Midbrain (tissue), 1 donor: ENCODE data around the gene ZBTB37.
"Not testable (repeated sequence)": the region's sequence is repeated elsewhere in the genome, so short reads cannot be mapped to it uniquely, and the experiment has no call there.

ENCODE experiments used
- DNase-seq: peaks from one replicate; lab custom pipeline; 2025; lab: John Stamatoyannopoulos, UW

The ZBTB37 gene

DNA sequence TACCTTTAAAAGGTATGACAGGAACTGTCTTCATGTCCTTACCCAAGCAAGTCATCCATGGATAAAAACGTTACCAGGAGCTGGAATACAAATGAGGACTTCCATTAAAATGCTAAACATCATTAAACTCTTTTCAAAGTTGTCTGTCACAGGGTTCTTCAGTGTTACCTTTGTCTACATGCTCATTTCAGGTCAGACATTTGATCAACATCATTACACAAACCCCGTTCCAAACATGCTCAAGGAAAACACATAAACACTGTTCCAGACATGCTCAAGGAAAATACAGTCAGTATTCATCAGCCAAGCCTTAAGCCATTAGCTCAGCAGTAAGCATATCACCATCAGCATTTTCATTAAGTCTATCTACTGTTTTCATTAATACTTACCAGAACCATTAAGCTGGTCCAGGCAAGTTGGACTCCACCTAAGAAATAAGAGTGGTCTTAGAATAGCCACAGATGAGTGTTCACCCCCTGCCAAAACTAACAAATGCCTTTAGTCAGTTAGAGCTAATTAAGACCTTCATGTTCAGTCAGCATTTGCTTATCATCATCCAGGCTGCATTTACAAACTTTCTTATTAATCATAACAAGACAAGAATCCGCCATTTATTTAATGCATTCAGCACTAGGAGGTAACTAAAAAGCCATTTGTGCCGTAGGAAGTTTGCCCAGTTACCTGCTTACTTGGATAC is 2.6 kb upstream of the ZBTB37 start:
- DNase-seq: no peak

- DNase-seq: no peak
Observed at GRCh38 chr1:173866413-173867115, 1.6 kb upstream of the ZBTB37 start.

- no peak for DNase-seq
Observed at GRCh38 chr1:173867141-173867752, 933 bp upstream of the ZBTB37 start.

- peak; percentile 99 for DNase-seq
Observed at GRCh38 chr1:173867753-173868265, 371 bp upstream of the ZBTB37 start, which contains the start of gene GAS5. TSS of gene GAS5 (minus strand) at chr1:173867989.

DNA sequence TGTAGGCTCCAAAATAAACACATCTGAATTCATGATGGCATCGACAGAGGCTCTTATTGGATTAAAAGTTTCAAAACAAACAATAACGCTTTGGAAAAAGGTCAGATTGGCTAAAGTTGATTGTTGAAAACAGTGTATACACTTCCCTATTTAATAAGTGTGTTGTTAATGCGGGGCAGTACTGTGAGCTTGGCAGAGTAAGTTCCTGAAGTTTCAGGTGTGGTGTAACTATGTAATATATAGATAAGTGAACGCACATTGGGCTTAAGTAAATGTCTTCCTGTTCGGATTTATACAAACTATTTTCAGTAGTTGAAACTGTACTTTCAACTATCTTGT is 810 bp downstream of the ZBTB37 start:
- peak; percentile 17 for DNase-seq

GRCh38 chr1:173870252-173871075 is 2.3 kb downstream of the ZBTB37 start:
- DNase-seq: peak; percentile 27

GRCh38 chr1:173871091-173871490 is 2.9 kb downstream of the ZBTB37 start:
- no peak for DNase-seq

DNA sequence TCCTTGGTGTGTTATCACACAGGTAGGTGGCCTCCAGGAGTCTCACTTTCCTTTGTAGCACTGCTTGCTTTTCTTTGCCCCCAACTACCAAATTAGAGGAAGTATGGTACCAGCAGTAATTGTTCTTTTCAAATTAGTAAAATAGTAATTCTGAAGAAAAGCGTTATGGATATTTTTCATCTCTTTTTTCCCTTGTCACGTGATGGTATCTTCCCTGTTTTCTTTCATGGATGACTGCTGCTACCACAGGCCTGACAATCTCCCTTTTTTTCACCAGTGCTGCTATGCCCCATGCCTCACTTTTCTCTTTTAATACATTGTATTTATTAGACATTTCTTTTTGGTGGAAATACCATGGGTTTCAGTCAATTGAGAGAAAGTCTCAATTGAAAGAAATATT is 3.3 kb downstream of the ZBTB37 start:
- no peak for DNase-seq

GRCh38 chr1:173876732-173877131 is 8.6 kb downstream of the ZBTB37 start:
- DNase-seq: no peak

GRCh38 chr1:173878251-173878650 is 10.1 kb downstream of the ZBTB37 start:
- no peak for DNase-seq

DNA sequence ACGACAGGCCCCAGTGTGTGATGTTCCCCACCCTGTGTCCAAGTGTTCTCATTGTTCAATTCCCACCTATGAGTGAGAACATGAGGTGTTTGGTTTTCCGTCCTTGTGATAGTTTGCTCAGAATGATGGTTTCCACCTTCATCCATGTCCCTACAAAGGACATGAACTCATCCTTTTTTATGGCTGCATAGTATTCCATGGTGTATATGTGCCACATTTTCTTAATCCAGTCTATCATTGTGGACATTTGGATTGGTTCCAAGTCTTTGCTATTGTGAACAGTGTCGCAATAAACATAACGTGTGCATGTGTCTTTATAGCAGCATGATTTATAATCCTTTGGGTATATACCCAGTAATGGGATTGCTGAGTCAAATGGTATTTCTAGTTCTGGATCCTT is 12.9 kb downstream of the ZBTB37 start:
- DNase-seq: not testable (repeated sequence)

DNA sequence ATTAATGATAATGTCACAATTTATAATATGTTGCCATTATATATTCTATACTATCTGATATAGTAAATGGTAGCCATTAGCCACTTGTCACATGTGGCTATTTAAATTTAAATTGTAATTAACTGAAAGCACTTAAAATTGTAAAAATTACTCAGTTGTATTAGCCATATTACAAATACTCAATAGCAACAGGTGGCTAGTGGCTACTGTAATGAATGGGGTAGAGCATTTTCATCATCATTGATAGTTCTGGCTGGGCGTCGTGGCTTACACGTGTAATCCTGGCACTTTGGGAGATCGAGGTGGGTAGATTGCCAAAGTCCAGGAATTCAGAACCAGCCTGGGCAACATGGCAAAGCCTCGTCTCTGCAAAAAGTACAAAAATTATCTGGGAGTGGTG is 16.5 kb downstream of the ZBTB37 start:
- no peak for DNase-seq

DNA sequence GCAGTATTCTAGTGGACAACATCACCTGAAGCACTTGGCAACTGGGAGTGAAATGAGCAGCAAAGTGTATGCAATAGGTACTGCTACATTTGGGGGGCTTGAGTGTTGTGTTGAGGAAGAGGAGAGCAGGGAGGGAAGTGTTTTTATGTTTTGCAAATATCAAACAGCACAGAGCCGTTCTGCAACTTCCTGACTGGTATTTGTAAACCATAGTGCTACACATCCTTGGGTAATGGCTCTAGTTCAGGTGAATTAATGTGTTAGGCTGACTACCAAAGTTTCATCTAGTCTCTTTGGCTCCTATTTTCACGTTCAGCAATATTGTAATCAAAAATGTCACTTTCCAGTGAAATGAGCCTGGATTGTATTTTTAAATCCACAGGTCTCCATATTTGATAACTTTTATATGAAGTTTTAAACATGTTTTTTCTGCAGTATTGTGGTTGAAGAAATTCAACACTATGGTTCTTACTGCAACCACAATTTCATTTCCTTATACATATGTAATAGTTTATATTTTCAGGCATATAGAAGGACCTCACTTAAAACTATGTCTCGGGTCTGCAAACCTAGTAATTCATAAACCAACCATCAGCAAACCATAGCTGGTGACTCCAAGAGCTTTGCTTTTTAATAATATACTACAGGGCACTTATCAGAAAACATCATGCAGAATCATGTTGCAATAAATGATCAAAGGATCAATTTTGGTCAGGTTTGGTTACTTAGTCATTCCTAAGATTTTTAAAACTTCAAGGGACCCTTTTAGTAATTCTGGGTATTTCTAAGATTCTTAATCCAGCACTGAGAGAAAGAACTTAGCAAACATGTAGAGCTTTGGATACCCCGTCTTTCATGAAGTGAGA is 18.8 kb downstream of the ZBTB37 start:
- DNase-seq: no peak

DNA sequence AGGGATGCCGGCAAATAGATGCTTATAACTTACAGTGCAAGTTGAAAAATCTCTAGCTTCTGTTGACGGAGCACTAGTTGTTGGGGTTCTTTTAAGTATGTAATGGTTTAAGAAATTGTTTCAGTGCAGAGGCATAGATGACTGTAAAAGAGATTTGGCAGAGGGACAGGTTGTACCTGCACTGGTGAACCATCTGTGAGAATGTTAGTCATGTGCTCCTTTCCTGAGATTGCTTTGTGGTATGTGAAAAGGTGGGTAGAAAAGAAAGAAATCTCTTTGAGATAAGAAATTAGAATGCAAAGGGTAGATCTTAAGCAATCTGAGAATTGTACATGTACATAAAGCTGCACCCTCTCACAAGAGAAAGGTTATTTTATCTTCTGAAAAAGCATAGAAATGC is 19.4 kb downstream of the ZBTB37 start:
- no peak for DNase-seq

DNA sequence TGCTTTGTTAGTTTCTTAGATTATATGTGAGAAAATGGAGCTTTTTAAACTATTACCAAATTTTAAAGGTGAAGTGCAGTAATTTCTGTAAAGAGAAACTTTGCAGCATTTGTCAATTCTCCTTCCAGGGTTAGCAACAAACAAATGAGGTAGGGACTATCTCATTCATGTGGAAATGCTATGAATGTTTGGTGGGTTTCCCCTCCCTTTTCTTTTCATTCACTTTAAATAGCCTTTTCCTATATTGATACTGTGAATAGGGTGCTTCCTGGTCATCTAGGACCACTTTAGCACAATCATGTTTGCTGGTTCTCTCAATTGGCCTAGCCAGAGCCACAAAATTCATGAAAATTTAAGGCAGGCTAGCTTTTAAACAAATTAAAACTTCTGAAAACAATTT is 20.6 kb downstream of the ZBTB37 start:
- no peak for DNase-seq

GRCh38 chr1:173889885-173890284 is 21.7 kb downstream of the ZBTB37 start:
- no peak for DNase-seq

- no peak for DNase-seq
Observed at GRCh38 chr1:173893611-173894010, 25.4 kb downstream of the ZBTB37 start.

DNA sequence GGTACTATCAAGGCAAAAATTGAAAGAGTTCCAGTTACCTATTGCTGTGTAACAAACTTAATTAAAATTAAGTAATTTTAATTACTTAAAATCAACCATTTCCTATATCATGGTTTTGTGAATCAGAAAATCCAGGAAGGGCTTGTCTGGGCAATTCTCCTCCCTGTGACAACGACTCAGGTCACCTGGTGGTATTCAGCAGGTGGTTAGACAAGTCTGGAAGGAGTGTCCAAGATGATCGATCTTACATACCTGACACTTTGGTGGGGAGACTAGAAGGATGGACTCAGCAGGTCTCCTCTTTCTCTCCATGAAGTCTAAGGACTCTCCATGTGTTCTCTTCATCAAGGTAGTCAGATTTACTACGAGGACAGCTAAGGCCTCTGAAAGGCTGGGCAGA is 26.0 kb downstream of the ZBTB37 start:
- no peak for DNase-seq

- DNase-seq: no peak
Observed at GRCh38 chr1:173900427-173900826, 32.2 kb downstream of the ZBTB37 start.

DNA sequence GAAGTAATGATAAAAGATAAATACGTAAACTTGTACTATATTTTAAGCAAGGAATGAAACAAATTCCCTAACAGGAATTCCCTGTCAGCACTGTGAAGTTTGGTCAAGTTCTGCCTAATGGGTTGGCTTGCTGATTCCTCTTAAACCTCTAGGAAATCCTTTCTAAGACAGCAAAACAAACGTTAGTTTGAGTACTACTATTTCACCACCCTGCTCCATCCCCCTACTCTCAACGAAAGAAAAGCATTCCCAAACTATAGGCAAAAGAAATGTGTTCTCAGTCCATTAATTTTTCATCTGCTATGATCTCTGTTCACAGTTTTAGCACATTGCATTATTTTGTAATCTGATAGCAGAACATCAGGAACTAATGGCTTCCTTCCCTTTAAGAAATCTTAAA is 32.8 kb downstream of the ZBTB37 start:
- DNase-seq: no peak

DNA sequence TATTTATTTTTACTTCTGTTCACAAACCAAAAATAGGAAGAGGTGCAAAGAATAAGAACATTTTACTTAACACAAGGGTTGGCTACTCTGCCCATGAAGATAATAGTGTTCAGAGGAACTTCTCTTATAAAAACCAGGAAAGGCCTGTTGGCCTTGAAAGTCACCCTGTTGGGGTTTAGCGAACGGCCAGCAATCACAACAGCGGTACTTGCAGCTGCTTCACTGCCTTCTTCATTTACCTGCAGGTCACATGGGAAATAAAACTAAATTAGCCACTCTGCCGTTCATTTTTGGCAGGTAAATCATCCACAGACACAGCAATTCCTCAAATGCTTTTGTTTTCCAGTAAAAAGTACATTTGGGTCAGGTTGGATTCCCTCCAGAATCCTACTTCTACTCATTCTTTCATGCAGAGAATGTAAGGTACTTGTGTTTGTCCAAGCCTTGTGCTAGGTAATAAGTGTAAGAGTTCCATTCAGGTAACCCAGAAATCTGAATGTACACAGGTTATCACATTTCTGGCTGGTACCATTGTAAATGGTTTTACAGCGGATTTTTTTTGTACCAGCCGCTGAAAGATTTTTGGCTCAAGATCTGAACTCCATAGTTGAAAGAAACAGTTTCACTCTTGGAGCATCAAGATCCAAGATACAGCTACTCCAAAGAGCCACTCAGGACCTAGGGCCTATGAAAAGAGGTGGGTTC is 35.8 kb downstream of the ZBTB37 start:
- no peak for DNase-seq
